Measurements from ENCODE around the gene CTNNA2. TPM values are rescaled to one million over a fixed set of nuclear protein-coding genes. Genes with fewer than 3 reads are reported as not detected.
"Not testable (repeated sequence)": the region's sequence is repeated elsewhere in the genome, so short reads cannot be mapped to it uniquely, and the experiment has no call there.

Gene CTNNA2
- total RNA-seq, 2 experiments from 2014 or later, result not detected

GRCh38 chr2:80187156-80187555, 674.3 kb downstream of the CTNNA2 start:
- no peak for DNase-seq
- no peaks in the 10 kb centered on the region for H3K27me3 Mint-ChIP-seq
- H3K4me3 Mint-ChIP-seq, result no peak overlapping the region
- H3K36me3 Mint-ChIP-seq (ENCODE audit: low read depth), result no peaks in the 10 kb centered on the region
- H3K4me1 Mint-ChIP-seq, result no peaks in the 10 kb centered on the region
- peaks cover 3% of the 10 kb centered on the region for H3K9me3 Mint-ChIP-seq
- no peak overlapping the region for H3K27ac Mint-ChIP-seq
- CTCF ChIA-PET, result no interaction called here
- POLR2A ChIA-PET, result no interaction called here

DNA sequence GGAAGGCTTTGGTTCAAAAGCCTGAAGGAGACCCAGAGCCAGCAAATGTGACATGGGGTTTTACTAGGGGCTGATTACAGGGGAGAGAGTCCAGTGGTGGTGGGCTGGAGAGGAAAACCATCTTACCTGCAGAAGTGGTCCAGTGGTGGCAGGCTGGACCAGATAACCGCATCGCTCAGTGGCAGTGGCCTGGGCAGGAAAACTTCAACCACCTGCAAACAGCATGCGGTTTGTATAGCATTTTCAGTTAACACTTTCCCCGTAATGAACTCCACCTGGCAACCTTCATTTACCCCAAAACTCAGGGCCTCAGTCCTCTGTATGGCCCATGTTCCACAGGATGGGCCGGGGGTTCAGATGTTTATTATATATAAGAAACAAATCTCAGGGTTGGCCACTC, 677.3 kb downstream of the CTNNA2 start:
- Mint-ChIP-seq H3K27me3 (no peaks in the 10 kb centered on the region), H3K36me3 (ENCODE audit: low read depth) (no peaks in the 10 kb centered on the region), H3K9me3 (peaks cover 3% of the 10 kb centered on the region), H3K27ac (no peak overlapping the region), H3K4me3 (no peak overlapping the region), H3K4me1 (no peaks in the 10 kb centered on the region)
- POLR2A ChIA-PET, result no interaction called here
- DNase-seq, result no peak
- CTCF ChIA-PET, result no interaction called here

GRCh38 chr2:80193566-80193965, 680.7 kb downstream of the CTNNA2 start:
- Mint-ChIP-seq H3K27ac (no peak overlapping the region), H3K4me3 (no peak overlapping the region), H3K9me3 (peaks cover 5% of the 10 kb centered on the region), H3K27me3 (no peaks in the 10 kb centered on the region), H3K4me1 (no peaks in the 10 kb centered on the region), H3K36me3 (ENCODE audit: low read depth) (no peaks in the 10 kb centered on the region)
- ChIA-PET POLR2A (no interaction called here), CTCF (no interaction called here)
- no peak for DNase-seq

DNA sequence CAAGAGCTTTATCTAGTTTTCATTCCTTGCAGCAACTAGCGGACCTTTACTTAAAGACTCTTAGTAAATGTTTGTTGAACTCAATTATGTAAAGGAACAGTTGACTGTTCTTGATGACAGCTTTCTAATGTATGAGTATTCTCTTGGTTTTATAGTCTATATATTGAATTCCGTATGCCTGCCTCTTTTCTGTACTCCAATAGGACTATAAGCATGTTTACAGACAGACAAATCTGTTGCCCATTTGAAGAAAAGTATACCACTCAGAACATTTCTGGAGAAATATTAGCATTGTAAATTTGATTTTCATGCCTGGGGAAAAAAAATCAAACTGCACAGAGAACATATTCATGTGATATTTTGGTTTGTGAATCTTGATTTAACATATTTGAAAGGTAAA, 682.2 kb downstream of the CTNNA2 start:
- CTCF ChIA-PET, result no interaction called here
- no peak overlapping the region for H3K4me3 Mint-ChIP-seq
- H3K4me1 Mint-ChIP-seq, result no peaks in the 10 kb centered on the region
- peaks cover 3% of the 10 kb centered on the region for H3K9me3 Mint-ChIP-seq
- no peaks in the 10 kb centered on the region for H3K36me3 Mint-ChIP-seq (ENCODE audit: low read depth)
- H3K27ac Mint-ChIP-seq, result no peak overlapping the region
- no peak for DNase-seq
- no peaks in the 10 kb centered on the region for H3K27me3 Mint-ChIP-seq
- POLR2A ChIA-PET, result no interaction called here

DNA sequence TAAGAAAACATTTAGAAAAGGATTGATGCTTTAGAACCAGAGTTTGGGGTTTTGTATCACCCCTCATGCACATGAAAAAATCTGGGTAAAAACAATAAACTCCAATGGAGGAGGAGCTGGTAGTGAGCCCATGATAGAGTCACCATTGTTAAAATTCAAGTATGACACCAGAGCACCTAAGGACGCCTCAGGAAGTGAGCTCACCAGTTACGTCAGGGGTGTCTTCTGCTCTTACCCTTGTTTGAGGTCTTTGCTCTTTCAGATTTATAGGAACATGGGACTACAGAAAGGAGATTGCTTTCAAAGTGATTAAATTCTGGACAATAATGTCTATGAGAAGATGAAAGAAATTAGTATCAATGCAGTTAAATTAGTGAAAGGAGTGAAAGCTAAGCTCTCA, 685.2 kb downstream of the CTNNA2 start:
- H3K9me3 Mint-ChIP-seq, result peaks cover 4% of the 10 kb centered on the region
- POLR2A ChIA-PET, result no interaction called here
- H3K4me3 Mint-ChIP-seq, result no peak overlapping the region
- H3K4me1 Mint-ChIP-seq, result no peaks in the 10 kb centered on the region
- no peaks in the 10 kb centered on the region for H3K36me3 Mint-ChIP-seq (ENCODE audit: low read depth)
- no peak overlapping the region for H3K27ac Mint-ChIP-seq
- no peak for DNase-seq
- CTCF ChIA-PET, result no interaction called here
- H3K27me3 Mint-ChIP-seq, result no peaks in the 10 kb centered on the region

DNA sequence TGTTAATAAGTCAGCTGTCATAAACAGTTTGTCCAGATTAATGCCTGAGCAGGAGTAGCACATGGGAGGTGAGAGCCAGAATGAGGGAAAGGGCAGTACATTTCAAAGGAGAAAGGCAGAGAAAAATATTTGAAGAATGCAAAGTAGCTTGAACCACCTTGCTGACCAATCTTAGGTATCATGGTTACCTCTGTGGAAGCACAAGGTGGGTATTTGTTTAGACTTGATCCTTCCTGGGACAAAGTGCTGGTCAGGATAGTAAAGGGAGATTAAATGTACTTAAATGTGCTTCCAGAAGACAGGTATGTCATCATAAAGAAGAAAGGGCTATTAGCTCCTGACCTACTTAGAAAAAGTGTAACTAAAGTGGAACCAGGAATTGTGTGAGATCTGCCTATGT, 686.7 kb downstream of the CTNNA2 start:
- ChIA-PET POLR2A (no interaction called here), CTCF (no interaction called here)
- H3K36me3 Mint-ChIP-seq (ENCODE audit: low read depth), result no peaks in the 10 kb centered on the region

DNA sequence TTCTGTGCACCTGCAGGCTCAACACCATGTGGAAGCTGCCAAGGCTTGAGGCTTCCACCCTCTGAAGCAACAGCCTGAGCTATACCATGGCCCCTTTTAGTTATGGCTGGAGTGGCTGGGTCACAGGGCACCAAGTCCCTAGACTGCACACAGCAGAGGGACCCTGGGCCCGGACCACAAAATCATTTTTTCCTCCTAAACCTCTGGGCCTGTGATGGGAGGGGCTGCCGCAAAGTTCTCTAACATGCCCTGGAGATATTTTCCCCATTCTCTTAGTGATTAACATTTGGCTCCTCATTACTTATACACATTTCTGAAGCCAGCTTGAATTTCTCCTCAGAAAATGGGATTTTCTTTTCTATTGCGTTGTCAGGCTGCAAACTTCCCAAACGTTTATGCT, 691.1 kb downstream of the CTNNA2 start:
- H3K4me3 Mint-ChIP-seq; H3K4me1 Mint-ChIP-seq; H3K27ac Mint-ChIP-seq; DNase-seq; H3K27me3 Mint-ChIP-seq; POLR2A ChIA-PET; CTCF ChIA-PET; H3K36me3 Mint-ChIP-seq (ENCODE audit: low read depth): not testable (repeated sequence)
- peaks cover 13% of the 10 kb centered on the region for H3K9me3 Mint-ChIP-seq

More for the DNA sequence above, 686.7 kb downstream of the CTNNA2 start:
- no peak for DNase-seq
- H3K4me1 Mint-ChIP-seq, result no peaks in the 10 kb centered on the region
- peaks cover 11% of the 10 kb centered on the region for H3K9me3 Mint-ChIP-seq
- no peak overlapping the region for H3K4me3 Mint-ChIP-seq
- H3K27me3 Mint-ChIP-seq, result no peaks in the 10 kb centered on the region
- H3K27ac Mint-ChIP-seq, result no peak overlapping the region

DNA sequence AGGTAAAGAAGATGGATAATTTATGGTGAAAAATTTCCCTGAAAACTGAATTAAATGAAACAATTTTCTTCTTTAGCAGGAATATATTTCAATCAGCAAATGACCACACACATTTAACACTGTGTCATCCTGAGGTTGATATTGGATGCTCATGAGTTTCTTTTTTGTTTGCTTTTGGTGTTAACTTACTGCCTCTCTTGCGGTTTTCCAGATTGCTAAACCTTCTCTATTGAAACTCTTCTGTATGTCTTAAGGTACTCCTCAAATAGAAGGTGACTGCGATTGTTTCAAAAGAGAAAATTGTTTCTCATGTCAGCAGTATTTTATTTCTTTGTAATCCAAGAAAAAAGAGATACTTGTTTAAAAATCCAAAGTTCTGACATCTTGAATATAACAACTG, 692.6 kb downstream of the CTNNA2 start:
- no peak overlapping the region for H3K27ac Mint-ChIP-seq
- ChIA-PET CTCF (no interaction called here), POLR2A (no interaction called here)
- H3K4me3 Mint-ChIP-seq, result no peak overlapping the region
- no peaks in the 10 kb centered on the region for H3K27me3 Mint-ChIP-seq
- no peaks in the 10 kb centered on the region for H3K36me3 Mint-ChIP-seq (ENCODE audit: low read depth)
- H3K4me1 Mint-ChIP-seq, result no peaks in the 10 kb centered on the region
- peaks cover 13% of the 10 kb centered on the region for H3K9me3 Mint-ChIP-seq
- DNase-seq, result no peak

DNA sequence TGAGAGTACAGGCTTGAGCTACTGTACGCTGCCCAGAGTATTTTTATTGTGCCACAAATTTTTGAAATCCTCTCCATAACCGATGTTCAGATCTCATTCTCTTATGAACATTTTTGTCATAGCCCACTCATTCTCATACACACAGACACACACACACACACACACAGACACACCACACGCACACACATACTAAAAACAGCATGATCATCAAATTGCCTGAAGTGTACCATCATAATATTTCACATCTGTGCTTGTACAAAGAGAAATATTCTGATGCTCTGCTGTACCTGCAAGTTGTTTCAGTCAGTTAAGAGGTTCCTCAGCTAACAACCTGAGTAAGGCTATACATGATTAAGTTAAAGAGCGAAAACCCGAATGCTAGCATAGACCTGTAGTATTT, 696.6 kb downstream of the CTNNA2 start:
- no peaks in the 10 kb centered on the region for H3K36me3 Mint-ChIP-seq (ENCODE audit: low read depth)
- H3K4me1 Mint-ChIP-seq, result no peaks in the 10 kb centered on the region
- ChIA-PET POLR2A (no interaction called here), CTCF (no interaction called here)
- no peak overlapping the region for H3K27ac Mint-ChIP-seq
- peaks cover 5% of the 10 kb centered on the region for H3K9me3 Mint-ChIP-seq
- H3K27me3 Mint-ChIP-seq, result no peaks in the 10 kb centered on the region
- DNase-seq, result no peak
- H3K4me3 Mint-ChIP-seq, result no peak overlapping the region

- no peaks in the 10 kb centered on the region for H3K27me3 Mint-ChIP-seq
- no peaks in the 10 kb centered on the region for H3K4me1 Mint-ChIP-seq
- POLR2A ChIA-PET, result no interaction called here
- no peak overlapping the region for H3K27ac Mint-ChIP-seq
- H3K4me3 Mint-ChIP-seq, result no peak overlapping the region
- H3K9me3 Mint-ChIP-seq, result peaks cover 3% of the 10 kb centered on the region
- no peaks in the 10 kb centered on the region for H3K36me3 Mint-ChIP-seq (ENCODE audit: low read depth)
- CTCF ChIA-PET, result no interaction called here
- no peak for DNase-seq
These were observed 704.6 kb downstream of the CTNNA2 start for GRCh38 chr2:80217446-80217845.

DNA sequence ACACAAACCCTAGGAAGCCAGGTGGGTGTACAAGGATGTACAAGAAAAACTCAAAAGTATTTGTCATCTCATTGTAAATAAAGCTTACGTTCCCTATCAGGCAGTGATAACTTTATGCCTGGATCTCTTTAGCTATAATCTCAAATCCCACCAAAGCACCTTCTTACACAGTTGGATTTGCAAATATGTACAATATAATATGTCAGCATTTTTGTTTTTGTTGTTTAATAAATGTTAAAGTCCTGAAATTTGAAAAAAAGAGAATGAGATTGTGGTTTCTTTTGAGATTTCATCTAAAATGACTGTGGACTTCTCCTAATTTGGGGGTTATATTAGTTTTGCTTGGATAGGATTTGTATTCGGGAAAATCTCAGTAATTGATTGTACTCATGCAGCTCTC, 709.8 kb downstream of the CTNNA2 start:
- H3K4me1 Mint-ChIP-seq, result no peaks in the 10 kb centered on the region
- POLR2A ChIA-PET, result no interaction called here
- no peak for DNase-seq
- no peak overlapping the region for H3K4me3 Mint-ChIP-seq
- no peaks in the 10 kb centered on the region for H3K36me3 Mint-ChIP-seq (ENCODE audit: low read depth)
- no peaks in the 10 kb centered on the region for H3K27me3 Mint-ChIP-seq
- no peaks in the 10 kb centered on the region for H3K9me3 Mint-ChIP-seq
- CTCF ChIA-PET, result no interaction called here
- H3K27ac Mint-ChIP-seq, result no peak overlapping the region

- ChIA-PET CTCF (no interaction called here), POLR2A (no interaction called here)
- no peak overlapping the region for H3K4me3 Mint-ChIP-seq
- H3K27me3 Mint-ChIP-seq, result no peaks in the 10 kb centered on the region
- DNase-seq, result no peak
- no peaks in the 10 kb centered on the region for H3K36me3 Mint-ChIP-seq (ENCODE audit: low read depth)
- H3K4me1 Mint-ChIP-seq, result no peaks in the 10 kb centered on the region
- H3K9me3 Mint-ChIP-seq, result no peaks in the 10 kb centered on the region
- H3K27ac Mint-ChIP-seq, result no peak overlapping the region
These were observed 718.6 kb downstream of the CTNNA2 start for GRCh38 chr2:80231421-80231820.

DNA sequence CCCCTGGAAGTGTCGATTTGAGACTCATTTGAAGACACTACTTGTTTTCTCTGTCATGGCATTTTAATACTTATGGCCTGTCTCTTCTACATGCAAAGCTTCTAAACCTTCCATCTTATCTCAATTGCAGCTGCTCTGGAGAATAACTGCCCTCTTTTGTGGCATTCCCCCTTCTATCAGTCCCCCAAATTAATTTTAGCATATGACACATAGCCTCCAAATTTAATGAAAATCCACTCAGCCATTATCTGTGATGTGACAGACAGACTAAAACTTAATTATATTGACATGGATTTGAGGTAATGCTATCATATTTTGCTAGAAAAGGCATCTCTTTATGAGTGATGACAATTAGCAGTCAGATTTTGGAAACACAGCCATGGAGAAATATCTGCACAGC, 720.5 kb downstream of the CTNNA2 start:
- no peaks in the 10 kb centered on the region for H3K27me3 Mint-ChIP-seq
- no peaks in the 10 kb centered on the region for H3K4me1 Mint-ChIP-seq
- no peaks in the 10 kb centered on the region for H3K36me3 Mint-ChIP-seq (ENCODE audit: low read depth)
- H3K4me3 Mint-ChIP-seq, result no peak overlapping the region
- no peak for DNase-seq
- H3K9me3 Mint-ChIP-seq, result no peaks in the 10 kb centered on the region
- POLR2A ChIA-PET, result no interaction called here
- CTCF ChIA-PET, result no interaction called here
- H3K27ac Mint-ChIP-seq, result no peak overlapping the region

- peak; percentile 19 for DNase-seq
- no peak overlapping the region for H3K27ac Mint-ChIP-seq
- H3K4me1 Mint-ChIP-seq, result no peaks in the 10 kb centered on the region
- no peaks in the 10 kb centered on the region for H3K27me3 Mint-ChIP-seq
- H3K4me3 Mint-ChIP-seq, result no peak overlapping the region
- CTCF ChIA-PET, result no interaction called here
- no peaks in the 10 kb centered on the region for H3K36me3 Mint-ChIP-seq (ENCODE audit: low read depth)
- H3K9me3 Mint-ChIP-seq, result no peaks in the 10 kb centered on the region
- POLR2A ChIA-PET, result no interaction called here
These were observed 726.0 kb downstream of the CTNNA2 start for GRCh38 chr2:80238692-80239469.
